T47D (cell line): Measurements from ENCODE around the gene GRID2IP.
A peak's percentile ranks its signal among the peaks of the same experiment; 100 is the strongest.
"Not testable (repeated sequence)": the region's sequence is repeated elsewhere in the genome, so short reads cannot be mapped to it uniquely, and the experiment has no call there.

ENCODE experiments used
- DNase-seq, 2 experiments: peaks; one replicate each; pipeline versions ENCODE4 v3.0.0 to v3.0.0-alpha.2; 2011 to 2012; ENCODE audit warnings: low read depth in 1 of 2, low spot score in 1 of 2
- JUND ChIP-seq: IDR thresholded peaks from 2 replicates; pipeline ENCODE4 v1.6.1; 2012; ENCODE audit warnings: low read depth
- in situ Hi-C: cut with HindIII; loops from 2 replicates; pipeline ENCODE4 v1.10.0; 2016; ENCODE audit warnings: low sequenced_read_pairs, low pct_unique_long_range_greater_than_20kb

The GRID2IP gene

GRCh38 chr7:6482307-6482706, 69.0 kb downstream of the GRID2IP start:
- no peak for DNase-seq
- no peak for TF ChIP-seq JUND
- in situ Hi-C loops: no loop called here

GRCh38 chr7:6481445-6481844, 69.8 kb downstream of the GRID2IP start:
- no peak for TF ChIP-seq JUND
- in situ Hi-C loops: no loop called here
- no peak for DNase-seq

DNA sequence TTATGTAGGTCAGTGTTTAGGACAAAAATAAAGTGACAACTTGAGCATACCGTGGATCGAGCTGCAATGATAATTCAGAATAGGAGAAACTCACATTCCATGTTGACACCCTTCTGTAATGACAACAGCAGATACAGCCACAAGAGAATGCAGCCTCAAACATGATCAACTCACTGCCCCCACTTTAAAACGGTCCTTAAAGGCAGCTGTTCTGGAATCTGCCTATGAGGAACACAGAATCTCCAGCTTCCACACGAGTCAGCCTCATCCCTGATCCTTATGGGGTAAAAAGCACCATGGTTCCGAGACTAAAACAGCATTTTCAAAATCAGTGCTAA, 71.0 kb downstream of the GRID2IP start:
- no peak for DNase-seq
- TF ChIP-seq JUND: no peak
- in situ Hi-C loops: no loop called here

- no peak for DNase-seq
- TF ChIP-seq JUND: no peak
- in situ Hi-C loops: no loop called here
Measured at GRCh38 chr7:6479067-6479466, 72.2 kb downstream of the GRID2IP start.

DNA sequence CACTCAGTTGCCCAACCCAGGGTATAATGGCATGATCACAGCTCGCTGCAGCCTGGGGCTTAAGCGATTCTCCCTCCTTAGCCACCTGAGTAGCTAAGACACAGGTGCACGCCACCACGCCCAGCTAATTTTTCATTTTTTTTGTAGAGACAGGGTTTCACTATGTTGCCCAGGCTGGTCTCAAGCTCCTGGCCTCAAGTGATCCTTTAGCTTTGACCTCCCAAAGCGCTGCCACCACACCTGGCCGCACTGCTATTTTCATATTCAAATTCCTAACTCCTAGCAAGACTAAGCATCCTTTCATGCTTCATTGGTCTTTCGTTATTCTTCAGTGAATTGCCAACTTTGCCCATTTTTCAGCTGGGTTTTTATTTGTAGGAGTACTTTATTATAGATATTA, 73.1 kb downstream of the GRID2IP start:
- no peak for TF ChIP-seq JUND
- DNase-seq: no peak
- in situ Hi-C loops: no loop called here

DNA sequence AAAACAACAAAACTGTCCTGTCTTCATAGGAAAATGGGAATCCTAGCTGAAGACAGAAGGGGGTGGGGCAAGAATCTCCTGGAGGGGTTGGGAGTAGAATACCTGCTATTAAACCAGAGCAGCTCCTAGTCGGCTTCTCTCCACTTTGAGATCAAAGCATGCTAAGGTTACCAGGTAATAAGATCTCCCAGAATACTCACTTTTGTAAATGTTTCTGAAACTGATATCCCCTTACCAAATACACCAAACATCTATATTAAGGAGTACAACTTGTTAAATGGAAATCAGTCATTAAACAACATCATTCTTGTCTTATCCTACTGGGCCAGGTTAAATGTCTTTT, 74.0 kb downstream of the GRID2IP start:
- DNase-seq: no peak
- TF ChIP-seq JUND: no peak
- in situ Hi-C loops: no loop called here

- DNase-seq: no peak
- in situ Hi-C loops: no loop called here
- TF ChIP-seq JUND: no peak
Measured at GRCh38 chr7:6476596-6477317, 74.5 kb downstream of the GRID2IP start.

DNA sequence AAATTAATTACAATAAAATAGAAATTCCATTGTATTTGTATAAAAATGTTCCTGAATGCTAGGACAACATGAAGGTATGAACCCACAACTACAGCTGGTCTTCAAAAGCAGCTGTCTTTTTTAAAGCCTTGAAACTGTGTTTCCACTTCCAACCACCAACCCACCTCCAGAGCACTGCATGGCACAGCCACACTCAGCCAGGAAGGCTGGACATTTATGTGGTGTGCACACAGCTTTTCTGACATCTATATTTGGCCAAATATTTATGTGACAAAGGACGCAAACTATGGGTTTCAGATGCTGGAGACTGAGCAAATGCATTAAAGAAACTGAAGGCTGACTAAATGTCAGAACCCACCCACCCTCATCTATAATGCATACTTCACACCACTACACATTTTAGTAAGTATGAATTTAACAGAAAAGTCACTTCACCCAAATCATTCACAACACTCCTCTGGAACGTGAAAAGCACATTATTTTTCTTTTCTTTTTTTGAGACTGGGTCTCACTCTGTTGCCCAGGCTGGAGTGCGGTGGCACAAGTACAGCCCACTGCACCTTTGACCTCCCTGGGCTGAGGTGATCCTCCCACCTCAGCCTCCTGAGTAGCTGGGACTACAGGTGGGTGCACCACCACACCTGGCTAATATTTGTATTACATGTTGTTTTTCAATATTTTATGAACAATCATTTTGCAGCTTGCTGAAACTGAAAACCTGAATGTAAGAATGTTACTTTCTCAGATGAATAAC, 75.7 kb downstream of the GRID2IP start:
- in situ Hi-C loops: no loop called here
- no peak for TF ChIP-seq JUND
- DNase-seq: no peak

DNA sequence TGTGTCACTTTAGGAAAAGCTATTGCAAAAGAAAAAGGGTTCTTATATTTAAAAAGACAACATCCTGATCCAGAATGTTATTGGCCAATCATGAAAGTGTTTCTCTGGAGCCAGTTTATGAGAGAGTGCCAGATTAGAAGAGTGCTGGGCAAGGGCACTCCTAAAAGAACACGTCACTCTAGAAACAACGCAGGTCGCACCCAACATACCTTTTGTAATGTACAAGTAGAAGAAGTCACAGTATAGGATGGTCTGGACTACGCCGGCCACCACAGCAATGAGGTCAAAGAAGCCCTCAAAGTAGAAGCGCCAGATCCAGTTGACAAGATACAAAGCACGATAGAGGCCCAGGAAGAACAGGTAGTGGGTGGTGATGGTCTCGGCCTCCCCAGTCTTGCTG, 85.4 kb downstream of the GRID2IP start:
- in situ Hi-C loops: no loop called here
- TF ChIP-seq JUND: no peak
- DNase-seq: no peak

GRCh38 chr7:6463609-6464008, 87.7 kb downstream of the GRID2IP start:
- DNase-seq, in situ Hi-C loops: not testable (repeated sequence)

DNA sequence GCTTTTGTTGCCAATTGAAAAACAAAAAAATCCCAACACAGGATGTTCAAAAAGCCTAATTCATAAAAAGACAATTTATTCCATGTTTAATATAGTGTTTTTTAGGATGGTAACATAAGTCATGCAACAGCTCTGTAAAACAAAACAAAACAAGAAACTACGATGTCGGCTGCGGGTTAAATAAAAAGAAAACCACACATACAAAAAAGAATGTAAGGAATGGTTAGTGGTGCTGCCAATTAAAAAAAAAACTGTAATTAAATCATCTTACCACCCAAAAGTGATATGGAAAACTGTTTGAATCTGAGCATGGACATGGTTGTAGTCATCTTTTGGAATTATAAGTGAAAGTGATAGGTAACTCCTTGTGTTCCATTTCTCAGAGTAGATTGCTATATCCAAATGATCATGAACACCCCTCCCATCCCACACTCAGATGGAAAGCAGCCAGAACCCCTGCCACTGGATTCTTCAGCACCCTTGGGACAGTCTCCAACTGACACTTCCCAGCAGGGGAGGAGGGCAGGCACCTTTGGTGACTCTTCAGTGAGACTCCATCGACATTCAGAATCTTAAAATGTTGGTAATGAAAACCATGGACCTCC, 89.2 kb downstream of the GRID2IP start:
- no peak for DNase-seq
- TF ChIP-seq JUND: no peak
- in situ Hi-C loops: no loop called here

- in situ Hi-C loops: no loop called here
- no peak for TF ChIP-seq JUND
- DNase-seq: no peak
Measured at GRCh38 chr7:6460990-6461584, 90.2 kb downstream of the GRID2IP start.

DNA sequence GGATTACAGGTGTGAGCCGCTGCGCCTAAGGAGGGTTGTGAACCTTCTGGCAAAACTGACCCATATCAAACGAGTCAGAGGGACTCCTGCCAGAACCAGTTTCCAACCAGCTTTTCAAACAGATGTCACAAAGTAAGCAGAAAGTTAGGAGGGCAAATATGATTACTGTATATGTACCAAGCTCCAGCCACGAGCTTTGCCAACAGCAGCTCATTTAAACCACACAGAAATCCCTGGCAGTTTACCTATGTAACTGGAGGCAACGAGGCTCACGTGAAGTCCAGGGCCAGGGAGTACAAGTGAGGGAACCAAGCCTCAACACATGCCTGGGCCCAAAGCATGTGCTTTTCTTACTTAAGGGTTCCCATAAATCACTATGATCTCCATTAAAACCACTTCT, 91.0 kb downstream of the GRID2IP start:
- in situ Hi-C loops: no loop called here
- TF ChIP-seq JUND: no peak
- peak in 1 of 2 experiments; percentile 62 for DNase-seq

GRCh38 chr7:6458676-6459075, 92.6 kb downstream of the GRID2IP start:
- in situ Hi-C loops, DNase-seq: not testable (repeated sequence)
